ENCODE results near the gene RPN1.

GRCh38 chr3:128578346-128578745 is 72.3 kb downstream of the RPN1 start:
- TF ChIP-seq RFX5 (IDR thresholded peaks at IDR 0.05; ENCODE audit: low read depth, low read length) (no peak), FOXJ3 (CRISPR knock-in tag; IDR thresholded peaks at IDR 0.05; ENCODE audit: borderline replicate concordance) (no peak), SMARCC2 (IDR thresholded peaks at IDR 0.05) (no peak), ZNF724P (CRISPR knock-in tag; IDR thresholded peaks at IDR 0.05; ENCODE audit: borderline replicate concordance) (no peak), CTCF (CRISPR knock-in tag; IDR thresholded peaks at IDR 0.05) (no peak)

Measured in HepG2 (cell line).